Measurements from ENCODE around the gene DIPK1B.

Gene DIPK1B

DNA sequence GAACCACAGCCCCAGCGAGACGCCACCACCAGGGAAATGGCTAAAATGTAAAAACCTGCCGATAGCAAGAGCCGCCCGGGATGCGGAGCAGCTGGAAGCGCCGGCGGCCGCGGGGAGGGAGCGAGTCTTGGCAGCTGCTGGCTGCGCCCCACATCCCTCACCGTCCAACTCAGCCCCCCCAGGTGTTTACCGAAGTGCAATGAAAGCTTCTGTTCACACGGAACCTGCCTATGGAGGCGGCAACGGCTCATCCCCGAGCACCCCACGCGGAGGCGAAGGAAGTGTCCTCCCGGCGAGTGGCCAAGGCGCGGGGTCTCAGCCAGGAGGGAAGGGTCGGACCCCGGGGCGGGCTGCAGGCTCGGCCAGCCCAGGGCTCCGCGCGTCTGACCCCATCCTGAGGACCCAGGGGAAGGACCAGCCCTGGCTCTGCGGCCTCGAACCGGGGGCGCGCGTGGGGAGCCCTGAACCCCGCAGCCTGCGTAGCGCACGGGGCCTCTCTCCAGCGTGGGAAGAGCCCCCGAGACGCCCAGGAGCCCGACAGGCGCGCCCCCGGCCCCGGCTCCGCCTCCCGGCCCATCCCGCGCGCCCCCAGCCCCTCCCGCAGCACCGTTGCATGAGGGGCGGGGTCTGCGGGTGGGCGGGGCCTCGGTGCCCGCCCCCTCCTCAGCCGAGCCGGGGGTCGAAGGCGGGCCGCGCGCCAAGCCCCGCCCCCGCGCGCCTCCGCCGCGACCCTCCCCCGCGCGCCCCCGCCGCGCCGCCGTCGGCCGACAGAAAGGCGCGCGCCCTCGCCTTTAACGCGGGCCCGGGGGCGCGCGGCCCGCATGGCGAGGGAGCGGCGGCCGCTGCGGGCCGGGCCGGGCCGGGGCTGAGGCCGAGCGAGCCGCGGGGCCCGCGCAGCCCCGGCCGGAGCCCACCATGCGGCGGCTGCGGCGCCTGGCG lies at the start of gene DIPK1B:
Gene DIPK1B, plus strand, starts transcription at position 822 of the 939 bp plus-strand sequence. Its CDS starts 94 bp downstream, at position 916.
- no peak for DNase-seq (ENCODE audit: low read depth)

DNA sequence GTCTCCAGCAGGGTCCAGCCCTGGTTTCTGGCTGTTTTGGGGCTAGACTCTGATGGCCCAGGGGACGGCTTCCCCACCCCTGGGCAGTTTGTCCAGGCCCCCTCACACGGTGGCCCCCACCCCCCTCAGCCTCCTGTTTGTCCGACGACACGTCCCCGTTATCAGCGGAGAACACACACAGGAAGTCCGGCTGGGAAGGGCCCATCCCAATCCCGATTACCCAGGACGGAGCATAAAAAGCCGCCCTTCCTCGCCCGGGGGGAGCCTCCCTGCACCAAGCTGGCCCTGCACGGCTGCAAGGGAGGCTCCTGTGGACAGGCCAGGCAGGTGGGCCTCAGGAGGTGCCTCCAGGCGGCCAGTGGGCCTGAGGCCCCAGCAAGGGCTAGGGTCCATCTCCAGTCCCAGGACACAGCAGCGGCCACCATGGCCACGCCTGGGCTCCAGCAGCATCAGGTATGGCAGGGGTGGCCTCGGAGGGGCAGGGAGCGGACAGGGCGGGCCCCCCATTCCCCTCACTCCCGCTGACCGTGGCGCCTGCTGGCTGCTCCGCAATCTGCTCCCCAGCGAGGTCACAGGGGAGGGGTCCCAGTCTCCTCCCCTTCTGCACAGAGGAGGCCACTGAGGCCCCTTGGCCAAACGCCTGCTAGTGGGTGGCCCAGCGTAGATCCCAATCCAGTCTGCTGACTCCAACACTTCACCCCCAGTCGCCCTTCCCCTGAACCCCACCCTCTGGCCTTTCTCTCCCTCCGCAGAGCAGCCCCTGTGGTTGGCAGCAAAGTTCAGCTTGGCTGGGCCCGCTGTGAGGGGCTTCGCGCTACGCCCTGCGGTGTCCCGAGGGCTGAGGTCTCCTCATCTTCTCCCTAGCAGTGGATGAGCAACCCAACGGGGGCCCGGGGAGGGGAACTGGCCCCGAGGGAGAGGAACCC lies 49.5 kb upstream of the DIPK1B start, which contains the start of gene EGFL7:
Gene EGFL7, plus strand, starts transcription at position 261 of the 926 bp plus-strand sequence. CDS start 5,367 bp downstream, outside the sequence.
- no peak for DNase-seq (ENCODE audit: low read depth)

DNA sequence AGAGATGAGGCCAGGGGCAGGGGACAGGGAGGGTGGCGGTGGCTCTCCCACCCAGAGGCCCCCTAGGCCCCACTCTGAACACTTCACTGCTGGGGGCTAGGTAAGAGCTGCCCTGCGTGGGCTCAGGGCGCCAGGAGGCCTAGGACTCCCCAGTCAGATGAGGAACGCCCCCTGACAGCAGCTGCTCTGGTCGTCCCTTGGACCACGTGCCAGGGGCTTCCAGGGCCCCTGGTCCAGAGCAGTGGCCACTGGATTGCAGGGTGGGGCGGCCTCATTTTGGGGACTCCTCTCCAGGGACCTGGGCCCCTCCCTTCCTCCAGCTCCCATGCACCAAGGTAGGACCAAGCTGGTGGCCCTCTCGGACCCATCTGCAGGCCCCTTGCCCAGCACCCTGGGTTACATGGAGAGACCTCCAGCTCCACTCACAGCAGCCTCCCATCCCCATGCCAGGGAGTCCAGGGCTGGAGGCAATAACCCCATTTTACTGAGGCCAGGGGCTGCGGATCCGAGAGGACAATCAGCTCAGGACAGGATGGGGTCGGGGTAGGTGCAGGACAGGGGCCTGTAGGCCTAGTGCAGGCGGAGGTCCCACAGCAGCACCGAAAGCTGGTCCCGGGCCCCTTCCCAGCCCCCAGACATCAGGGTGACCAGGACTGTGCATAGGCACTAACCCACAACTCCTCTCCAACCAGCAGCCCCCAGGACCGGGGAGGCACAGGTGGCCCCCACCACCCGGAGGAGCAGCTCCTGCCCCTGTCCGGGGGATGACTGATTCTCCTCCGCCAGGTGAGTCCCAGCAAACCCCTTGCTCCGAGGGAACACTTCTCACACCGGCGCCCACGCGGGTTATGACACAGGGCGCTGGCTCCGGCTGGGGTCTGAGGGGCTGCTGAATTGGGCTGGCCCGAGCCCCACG lies 48.1 kb upstream of the DIPK1B start:
- DNase-seq (ENCODE audit: low read depth): no peak

DNA sequence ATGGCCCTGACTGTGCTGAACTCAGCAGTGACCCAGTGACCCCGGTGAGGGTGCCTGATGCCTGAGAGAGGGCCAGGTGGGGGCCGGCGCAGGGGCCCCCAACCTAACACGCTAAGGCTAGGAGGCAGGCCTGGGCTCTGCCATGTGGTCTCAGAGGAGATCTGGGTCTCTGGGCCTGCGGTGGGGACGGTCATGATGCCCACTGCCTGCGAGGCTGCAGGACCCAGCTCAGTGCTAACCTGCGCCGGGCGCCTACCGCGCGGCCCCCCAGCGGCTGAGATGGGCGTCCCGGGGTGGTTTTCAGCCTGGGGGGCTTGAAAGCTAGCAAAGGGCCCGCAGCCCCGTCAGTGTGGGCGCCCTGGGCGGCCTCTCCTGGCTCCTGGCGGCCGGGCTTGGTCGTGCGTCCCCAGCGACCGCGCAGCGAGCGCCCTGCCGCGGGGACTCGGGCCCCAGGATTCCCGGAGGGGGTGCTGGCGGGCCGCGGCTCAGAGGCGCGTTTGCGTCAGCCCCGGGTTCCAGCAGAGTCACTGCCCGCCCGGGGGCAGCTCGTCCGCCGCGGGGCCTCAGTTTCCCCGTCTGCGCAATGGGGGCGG lies 47.2 kb upstream of the DIPK1B start:
- no peak for DNase-seq (ENCODE audit: low read depth)

DNA sequence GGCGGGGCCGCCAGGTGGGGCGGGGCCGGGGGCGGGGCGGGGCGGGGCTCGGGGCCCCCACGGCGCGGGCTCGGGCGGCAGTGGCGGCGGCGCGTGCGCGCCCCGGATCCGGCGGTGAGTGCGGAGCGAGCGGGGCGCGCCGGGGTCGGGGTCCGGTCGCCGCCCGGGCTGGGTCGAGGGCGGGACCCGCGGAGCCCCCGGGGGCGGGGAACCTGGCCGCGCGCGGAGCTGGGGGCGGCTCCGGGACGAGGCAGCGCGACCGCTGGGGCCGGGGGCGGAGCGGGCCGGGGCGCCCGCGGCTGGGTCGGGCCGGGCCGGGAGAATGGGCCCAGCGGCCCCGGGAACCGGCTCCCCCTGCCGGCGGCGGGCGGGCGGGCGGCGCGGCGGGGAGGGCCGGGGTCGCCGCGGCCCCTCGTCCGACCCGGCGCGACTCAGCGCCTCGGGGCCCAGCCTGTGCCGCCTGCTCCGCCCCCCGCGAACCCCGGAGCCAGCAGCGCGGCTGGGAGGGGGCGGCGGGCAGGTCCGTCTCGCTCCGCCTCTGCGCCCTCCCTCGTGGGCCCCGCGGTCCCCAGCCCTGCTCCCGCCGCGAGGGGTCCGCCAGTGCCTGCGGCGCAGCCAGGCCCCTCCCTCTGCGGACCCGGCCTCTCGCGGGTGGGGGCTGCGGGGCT lies 46.5 kb upstream of the DIPK1B start:
- DNase-seq (ENCODE audit: low read depth): no peak

DNA sequence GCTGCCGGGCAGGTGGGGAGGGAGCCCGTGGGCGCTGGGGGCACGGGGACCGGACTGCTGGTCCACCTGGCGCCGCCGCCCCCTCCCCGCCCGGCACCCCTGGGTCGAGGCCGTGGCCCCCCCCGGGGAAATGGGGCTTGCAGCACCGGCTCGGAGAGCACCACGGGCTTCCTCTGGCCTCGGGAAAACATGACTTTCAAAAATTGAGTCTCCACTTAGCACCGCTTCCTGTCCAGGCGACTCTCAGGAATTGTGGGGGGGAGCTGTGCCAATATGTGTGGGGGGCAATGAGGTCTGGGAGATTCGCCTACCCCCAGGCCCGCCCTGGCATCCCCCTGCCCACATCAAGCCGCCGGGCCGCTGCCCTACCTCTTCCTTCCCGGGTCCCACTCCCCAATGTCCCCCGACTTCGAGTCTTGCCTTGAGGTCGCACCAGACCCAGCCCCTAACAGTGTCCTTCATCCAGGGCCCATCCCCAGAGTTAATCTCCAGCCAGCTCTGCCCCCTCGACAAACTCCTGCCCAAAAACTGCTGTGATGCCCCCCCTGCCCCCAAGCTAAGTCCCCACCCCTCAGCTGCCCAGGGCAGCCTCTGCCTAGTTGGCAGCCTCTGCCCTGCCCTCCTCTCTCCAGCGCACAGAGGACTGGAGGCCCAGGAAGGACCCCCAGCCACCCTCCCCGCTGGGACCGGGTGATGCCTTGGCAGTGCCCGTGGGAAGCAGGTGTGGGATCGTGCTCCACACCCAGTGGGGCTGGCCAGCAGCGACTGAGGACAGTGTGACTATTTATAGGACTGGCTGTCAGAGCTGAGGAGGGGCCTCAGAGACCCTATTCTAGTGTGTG lies 45.8 kb upstream of the DIPK1B start:
- no peak for DNase-seq (ENCODE audit: low read depth)

DNA sequence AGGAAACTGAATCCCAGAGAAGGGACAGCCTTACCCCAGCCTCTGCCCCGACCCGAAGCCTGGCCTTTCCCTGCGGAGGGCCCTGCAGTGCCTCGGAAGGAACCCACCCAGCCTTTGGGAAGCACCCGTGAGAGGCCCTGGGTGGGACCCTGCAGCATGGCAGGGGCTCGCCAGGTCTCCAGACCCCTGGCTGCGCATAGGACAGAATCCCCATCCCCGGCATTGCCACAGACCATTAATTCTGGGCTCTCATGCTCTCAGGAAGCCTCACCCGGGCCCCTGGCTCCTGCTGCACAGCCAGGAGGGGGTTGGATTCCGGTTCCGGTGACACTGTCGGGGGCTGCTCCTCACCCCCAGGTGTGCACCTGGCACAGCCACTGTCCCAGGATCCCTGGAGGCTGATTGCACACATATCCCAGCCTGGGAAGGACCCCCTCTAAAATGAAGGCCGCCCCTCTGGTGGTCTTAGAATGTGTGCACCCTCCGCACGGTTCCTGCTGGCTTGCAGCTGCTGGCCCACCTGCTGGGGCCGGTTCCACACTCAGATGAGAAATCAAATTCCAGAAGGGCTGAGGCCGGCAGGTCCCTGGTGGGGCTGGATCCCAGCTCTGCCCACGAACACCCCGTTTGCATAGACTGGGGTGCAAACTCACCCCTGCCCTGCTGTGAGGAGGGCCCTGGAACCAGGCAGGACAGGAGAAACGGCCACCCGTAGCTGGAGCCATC lies 45.0 kb upstream of the DIPK1B start:
- no peak for DNase-seq (ENCODE audit: low read depth)

DNA sequence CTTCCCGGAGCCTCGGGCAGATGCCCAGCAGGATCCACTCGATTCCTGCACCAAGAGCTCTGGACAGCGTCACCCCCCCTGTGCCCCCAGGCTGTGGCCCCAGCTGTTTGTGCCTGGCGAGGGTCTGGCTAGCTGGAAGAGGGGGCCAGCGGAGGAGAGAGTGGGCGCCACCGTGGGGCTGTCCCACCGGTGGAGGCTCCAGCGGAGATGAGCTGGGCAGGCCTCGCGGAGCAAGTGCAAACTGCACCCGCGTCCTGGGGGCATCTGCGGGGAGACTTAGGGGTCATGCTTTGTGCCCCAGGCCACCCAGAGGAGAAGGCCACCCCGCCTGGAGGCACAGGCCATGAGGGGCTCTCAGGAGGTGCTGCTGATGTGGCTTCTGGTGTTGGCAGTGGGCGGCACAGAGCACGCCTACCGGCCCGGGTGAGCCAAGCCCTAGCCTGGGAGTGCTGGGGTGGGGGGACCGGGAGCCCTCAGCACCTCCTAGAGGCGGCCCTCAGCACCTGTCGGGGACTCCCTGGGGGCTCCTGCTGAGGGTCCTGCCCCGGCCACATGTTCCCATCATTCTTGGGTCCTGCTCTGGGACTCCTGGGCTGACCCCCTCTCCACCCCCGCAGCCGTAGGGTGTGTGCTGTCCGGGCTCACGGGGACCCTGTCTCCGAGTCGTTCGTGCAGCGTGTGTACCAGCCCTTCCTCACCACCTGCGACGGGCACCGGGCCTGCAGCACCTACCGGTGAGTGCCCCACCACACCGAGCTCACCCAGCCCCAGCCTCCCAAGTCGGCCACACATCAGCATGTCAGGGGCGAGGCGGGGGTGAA lies 44.2 kb upstream of the DIPK1B start:
- DNase-seq (ENCODE audit: low read depth): no peak

DNA sequence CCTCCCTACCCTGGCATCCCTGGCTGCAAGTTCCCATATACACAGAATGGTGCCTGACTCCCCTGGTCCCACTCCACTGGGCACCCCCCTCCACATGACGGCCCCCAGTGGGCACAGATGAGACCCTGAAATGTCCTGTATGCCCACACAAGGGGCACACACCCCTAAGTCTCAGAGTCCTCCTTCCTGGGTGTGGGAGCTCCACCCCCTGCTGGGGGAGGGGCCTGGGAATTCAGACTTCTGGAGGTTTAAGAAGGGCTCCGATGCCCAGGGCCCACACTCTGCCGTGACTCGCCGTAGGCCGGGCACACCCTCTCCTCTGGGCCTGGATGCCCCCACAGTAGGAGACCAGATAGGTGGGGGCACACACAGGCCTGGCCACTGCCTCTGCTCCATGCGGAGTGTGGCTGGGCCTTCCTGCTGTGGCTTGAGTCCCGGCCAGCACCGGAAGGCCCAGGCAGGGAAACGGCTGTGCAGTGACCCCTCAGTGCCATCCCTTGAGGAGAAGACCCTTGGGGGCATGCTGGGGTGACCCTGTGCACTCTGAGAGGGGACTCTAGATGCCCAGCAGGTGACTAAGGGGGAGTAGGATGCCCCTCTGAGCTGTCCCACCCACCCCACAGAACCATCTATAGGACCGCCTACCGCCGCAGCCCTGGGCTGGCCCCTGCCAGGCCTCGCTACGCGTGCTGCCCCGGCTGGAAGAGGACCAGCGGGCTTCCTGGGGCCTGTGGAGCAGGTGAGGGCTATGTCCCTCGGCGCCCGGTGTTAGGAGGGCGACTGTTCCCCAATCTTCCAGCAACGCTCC lies 43.2 kb upstream of the DIPK1B start:
- no peak for DNase-seq (ENCODE audit: low read depth)

DNA sequence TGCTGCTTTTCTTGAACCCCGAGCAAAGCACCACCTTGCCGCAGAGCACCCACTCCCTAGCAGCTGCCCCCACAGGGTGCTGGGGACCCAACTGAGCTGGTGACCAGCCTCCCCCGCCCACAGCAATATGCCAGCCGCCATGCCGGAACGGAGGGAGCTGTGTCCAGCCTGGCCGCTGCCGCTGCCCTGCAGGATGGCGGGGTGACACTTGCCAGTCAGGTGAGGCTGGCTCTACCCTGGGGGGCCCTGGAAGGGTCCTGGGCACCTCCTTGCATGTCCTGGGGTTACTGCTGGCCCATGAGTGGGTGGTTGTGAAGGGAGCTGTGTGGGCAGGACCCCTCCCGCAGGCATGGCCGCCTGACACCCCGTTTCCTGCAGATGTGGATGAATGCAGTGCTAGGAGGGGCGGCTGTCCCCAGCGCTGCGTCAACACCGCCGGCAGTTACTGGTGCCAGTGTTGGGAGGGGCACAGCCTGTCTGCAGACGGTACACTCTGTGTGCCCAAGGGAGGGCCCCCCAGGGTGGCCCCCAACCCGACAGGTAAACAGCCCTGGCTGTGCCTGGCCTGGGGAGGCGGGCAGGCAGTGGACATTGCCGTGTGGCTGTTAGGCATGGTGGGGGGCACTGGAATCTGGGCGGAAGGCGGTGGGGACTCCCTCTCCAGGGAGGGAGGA lies 42.4 kb upstream of the DIPK1B start:
- DNase-seq (ENCODE audit: low read depth): no peak

DNA sequence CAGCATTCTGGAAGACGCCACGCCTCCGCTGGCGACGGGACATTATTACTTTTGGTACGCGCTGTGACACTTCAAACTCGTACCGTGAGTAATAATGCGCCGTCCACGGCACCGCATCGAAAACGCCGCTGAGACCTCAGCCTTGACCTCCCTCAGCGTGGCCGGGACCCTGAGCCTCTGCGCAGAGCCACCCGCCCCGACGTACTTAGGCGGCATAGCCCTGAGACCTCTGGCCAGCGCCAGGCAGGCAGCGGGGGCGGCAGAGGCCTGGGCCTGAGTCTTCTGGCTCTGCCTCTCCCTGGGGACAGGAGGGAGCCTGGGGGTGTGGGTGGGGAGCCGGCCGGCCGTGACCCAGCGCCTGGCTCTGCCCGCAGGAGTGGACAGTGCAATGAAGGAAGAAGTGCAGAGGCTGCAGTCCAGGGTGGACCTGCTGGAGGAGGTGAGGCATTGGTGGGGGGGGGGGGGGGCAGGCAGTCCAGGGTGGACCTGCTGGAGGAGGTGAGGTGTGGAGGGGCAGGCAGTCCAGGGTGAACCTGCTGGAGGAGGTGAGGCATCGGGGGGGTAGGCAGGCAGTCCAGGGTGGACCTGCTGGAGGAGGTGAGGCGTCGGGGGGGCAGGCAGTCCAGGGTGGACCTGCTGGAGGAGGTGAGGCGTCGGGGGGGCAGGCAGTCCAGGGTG lies 41.7 kb upstream of the DIPK1B start:
- no peak for DNase-seq (ENCODE audit: low read depth)

DNA sequence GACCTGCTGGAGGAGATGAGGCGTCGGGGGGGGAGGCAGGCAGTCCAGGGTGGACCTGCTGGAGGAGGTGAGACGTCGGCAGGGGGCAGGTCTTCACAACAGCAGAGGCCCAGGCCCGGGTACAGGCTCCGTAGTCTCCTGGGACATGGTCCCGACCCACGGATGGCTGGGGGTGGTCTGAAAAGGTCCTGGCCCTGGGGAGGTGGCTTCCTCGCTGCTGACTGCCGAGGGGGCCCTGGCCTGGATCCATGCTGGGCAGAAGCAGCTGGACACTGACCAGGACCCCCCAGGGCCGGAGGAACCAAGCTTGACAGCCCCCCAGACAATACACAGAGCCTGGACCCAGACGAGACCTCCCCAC lies 41.1 kb upstream of the DIPK1B start:
- no peak for DNase-seq (ENCODE audit: low read depth)

DNA sequence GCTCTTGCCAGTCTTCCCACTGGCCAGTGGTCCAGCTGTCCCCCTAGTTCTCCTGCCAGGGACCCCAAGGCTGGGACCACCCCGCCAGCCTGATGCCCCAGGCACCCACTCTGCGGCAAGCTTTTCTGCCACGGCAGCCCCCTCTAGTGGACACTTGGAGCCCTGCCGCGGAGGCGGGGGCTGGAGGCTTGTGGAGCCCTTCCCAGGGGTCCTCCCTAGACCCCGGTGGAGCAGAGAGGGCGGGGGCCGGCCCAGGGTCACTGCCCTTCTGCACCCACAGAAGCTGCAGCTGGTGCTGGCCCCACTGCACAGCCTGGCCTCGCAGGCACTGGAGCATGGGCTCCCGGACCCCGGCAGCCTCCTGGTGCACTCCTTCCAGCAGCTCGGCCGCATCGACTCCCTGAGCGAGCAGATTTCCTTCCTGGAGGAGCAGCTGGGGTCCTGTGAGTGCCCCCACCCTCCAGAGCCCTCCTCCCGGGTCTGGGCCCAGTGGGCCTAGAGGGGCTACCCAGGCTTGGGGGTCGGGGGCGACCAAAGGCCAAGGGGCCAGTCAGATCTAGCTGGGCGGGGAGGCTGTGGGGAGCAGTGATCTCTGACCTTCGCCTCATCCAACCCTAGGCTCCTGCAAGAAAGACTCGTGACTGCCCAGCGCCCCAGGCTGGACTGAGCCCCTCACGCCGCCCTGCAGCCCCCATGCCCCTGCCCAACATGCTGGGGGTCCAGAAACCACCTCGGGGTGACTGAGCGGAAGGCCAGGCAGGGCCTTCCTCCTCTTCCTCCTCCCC lies 40.5 kb upstream of the DIPK1B start:
- DNase-seq (ENCODE audit: low read depth): no peak

DNA sequence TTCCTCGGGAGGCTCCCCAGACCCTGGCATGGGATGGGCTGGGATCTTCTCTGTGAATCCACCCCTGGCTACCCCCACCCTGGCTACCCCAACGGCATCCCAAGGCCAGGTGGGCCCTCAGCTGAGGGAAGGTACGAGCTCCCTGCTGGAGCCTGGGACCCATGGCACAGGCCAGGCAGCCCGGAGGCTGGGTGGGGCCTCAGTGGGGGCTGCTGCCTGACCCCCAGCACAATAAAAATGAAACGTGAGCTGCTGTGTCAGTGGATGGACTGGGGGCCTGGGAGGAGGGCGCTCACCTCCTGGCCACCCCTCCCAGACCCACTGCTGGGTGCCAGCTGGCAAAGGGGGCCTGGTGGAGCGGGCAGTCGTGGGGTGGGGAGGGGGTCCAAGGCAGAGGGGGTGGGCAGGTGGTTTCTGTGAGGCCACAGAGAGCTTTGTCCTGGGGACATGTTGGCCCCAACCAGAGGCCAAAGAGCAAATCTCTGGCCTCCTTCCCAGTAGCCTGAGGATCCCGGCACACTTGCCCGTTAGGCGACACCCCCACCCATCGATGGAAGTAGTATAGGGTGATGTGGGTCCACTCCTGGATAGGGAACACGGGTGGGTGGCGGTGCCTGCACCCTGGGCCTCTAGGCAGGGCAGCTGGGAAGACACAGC lies 39.8 kb upstream of the DIPK1B start:
- DNase-seq (ENCODE audit: low read depth): no peak

Data from HS-5 (cell line).